ENCODE measurements around the gene KDM5C.

KDM5C gene

GRCh38 chrX:53156207-53156596 lies 68.8 kb downstream of the KDM5C start:
- ATAC-seq (ENCODE audit: low read depth) (no peak), DNase-seq (ENCODE audit: low spot score) (no peak)
- no peak for TF ChIP-seq CTCF (IDR thresholded peaks at IDR 0.05; ENCODE audit: poor library complexity, severe bottlenecking)
- Histone ChIP-seq H3K36me3 (ENCODE audit: low read depth) (no peaks in the 10 kb centered on the region), H3K27me3 (ENCODE audit: insufficient read depth, poor library complexity, severe bottlenecking) (no peaks in the 10 kb centered on the region), H3K9me3 (ENCODE audit: severe bottlenecking) (no peaks in the 10 kb centered on the region), H3K4me1 (ENCODE audit: insufficient read depth, poor library complexity, severe bottlenecking) (no peaks in the 10 kb centered on the region), H3K4me3 (ENCODE audit: severe bottlenecking) (no peak overlapping the region), H3K27ac (ENCODE audit: poor library complexity, severe bottlenecking) (no peak overlapping the region)

GRCh38 chrX:53155512-53156206 lies 69.3 kb downstream of the KDM5C start:
- no peak for DNase-seq (ENCODE audit: low spot score)
- Histone ChIP-seq H3K4me1 (ENCODE audit: insufficient read depth, poor library complexity, severe bottlenecking) (no peaks in the 10 kb centered on the region), H3K27me3 (ENCODE audit: insufficient read depth, poor library complexity, severe bottlenecking) (no peaks in the 10 kb centered on the region), H3K27ac (ENCODE audit: poor library complexity, severe bottlenecking) (no peak overlapping the region), H3K36me3 (ENCODE audit: low read depth) (no peaks in the 10 kb centered on the region), H3K9me3 (ENCODE audit: severe bottlenecking) (no peaks in the 10 kb centered on the region), H3K4me3 (ENCODE audit: severe bottlenecking) (no peak overlapping the region)
- ATAC-seq (ENCODE audit: low read depth): no peak
- no peak for TF ChIP-seq CTCF (IDR thresholded peaks at IDR 0.05; ENCODE audit: poor library complexity, severe bottlenecking)

GRCh38 chrX:53153581-53153980 lies 71.4 kb downstream of the KDM5C start:
- Histone ChIP-seq H3K4me1 (ENCODE audit: insufficient read depth, poor library complexity, severe bottlenecking) (no peaks in the 10 kb centered on the region), H3K27ac (ENCODE audit: poor library complexity, severe bottlenecking) (no peak overlapping the region), H3K27me3 (ENCODE audit: insufficient read depth, poor library complexity, severe bottlenecking) (no peaks in the 10 kb centered on the region), H3K36me3 (ENCODE audit: low read depth) (no peaks in the 10 kb centered on the region), H3K9me3 (ENCODE audit: severe bottlenecking) (no peaks in the 10 kb centered on the region), H3K4me3 (ENCODE audit: severe bottlenecking) (no peak overlapping the region)
- no peak for TF ChIP-seq CTCF (IDR thresholded peaks at IDR 0.05; ENCODE audit: poor library complexity, severe bottlenecking)
- DNase-seq (ENCODE audit: low spot score) (no peak), ATAC-seq (ENCODE audit: low read depth) (no peak)
